Epithelial cell of alveolus of lung (primary cell): ENCODE data around the gene PMS1. TPM values are rescaled to one million over a fixed set of nuclear protein-coding genes. Genes with fewer than 3 reads are reported as not detected.

Source experiments
- total RNA-seq: library from RNA; depleted of rRNA; stranded (reverse); fragments of >200 nt; gene quantifications from 2 replicates; pipeline ENCODE4 v1.2.1, GENCODE V29; 2015

Gene PMS1
- 12.7 and 15.1 TPM in 2 replicates for total RNA-seq

GRCh38 chr2:189783927-189784867 is at the start of gene PMS1, which contains the start of gene ORMDL1:
Gene PMS1 (plus strand): TSS chr2:189784450. CDS start chr2:189791810, 7,360 bp downstream.
Gene ORMDL1 (minus strand): TSS chr2:189784339. CDS start chr2:189782595, 1,744 bp downstream.

GRCh38 chr2:189762551-189763298 is 21.5 kb upstream of the PMS1 start, which contains the start of gene OSGEPL1:
Gene OSGEPL1 (minus strand): TSS chr2:189762792. CDS start chr2:189761640, 1,152 bp downstream.

Other genes with a start within 250 kb of the PMS1 start
- gene SLC40A1, start 203.7 kb upstream of the PMS1 start, total RNA-seq = 2.3 and 21.2 TPM in 2 replicates
- gene ASNSD1, start 123.0 kb upstream of the PMS1 start, total RNA-seq = 40.1 and 45.5 TPM in 2 replicates
- 1.2 and 2.1 TPM in 2 replicates for gene ANKAR, start 109.8 kb upstream of the PMS1 start, total RNA-seq
- gene OSGEPL1, start 21.7 kb upstream of the PMS1 start, total RNA-seq = 7.6 and 15.6 TPM in 2 replicates
- gene ORMDL1, start 111 bp upstream of the PMS1 start, total RNA-seq = 35.0 and 62.0 TPM in 2 replicates